NK-92 (cell line): ENCODE data around the gene HMX2.

Experiments used
- DNase-seq: peaks from one replicate; lab custom pipeline; 2025; ENCODE audit not compliant: unreplicated experiment; lab: John Stamatoyannopoulos, UW

Gene HMX2, protein sequence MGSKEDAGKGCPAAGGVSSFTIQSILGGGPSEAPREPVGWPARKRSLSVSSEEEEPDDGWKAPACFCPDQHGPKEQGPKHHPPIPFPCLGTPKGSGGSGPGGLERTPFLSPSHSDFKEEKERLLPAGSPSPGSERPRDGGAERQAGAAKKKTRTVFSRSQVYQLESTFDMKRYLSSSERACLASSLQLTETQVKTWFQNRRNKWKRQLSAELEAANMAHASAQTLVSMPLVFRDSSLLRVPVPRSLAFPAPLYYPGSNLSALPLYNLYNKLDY

DNA sequence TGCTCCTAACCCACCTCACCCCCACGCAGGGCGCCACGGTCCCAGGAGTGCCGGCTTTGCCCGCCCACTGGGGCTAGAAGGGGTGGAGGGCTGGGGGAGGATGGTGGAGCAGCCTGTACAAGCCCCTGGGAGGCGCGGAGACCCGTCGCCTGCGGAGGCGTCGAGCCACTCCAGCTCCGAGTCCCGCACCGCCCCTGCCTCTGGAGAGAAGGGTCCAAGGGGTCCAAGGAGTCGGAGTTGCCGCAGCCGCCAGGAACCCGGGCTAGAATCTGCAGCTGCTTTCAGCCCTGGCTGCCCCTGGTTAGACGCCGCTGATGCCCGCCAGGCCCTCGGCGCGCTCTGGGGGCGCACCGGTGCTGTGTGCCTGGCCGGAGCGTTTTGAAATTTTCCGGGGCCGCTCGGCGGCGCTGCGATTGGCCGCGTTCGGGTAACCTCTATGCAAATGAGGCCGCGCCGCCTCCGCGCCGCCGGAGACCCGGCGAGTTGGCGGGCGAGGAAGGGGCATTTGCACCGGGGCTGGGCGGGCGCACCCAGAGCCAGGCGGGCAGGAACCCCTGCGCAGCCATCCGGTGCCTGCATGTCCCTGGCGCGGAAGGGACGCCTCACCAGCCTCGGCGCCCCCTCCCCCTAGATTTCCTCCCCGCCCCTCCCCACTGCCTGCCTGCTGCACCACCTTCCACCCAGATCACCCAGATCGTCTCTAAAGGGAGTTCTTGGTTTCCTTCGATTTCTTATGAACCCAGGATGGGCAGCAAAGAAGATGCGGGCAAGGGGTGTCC lies at the start of gene HMX2:
TSS of gene HMX2 (plus strand) at position 502 of the 779 bp plus-strand sequence. CDS start at position 745, 243 bp downstream.
- no peak for DNase-seq

DNA sequence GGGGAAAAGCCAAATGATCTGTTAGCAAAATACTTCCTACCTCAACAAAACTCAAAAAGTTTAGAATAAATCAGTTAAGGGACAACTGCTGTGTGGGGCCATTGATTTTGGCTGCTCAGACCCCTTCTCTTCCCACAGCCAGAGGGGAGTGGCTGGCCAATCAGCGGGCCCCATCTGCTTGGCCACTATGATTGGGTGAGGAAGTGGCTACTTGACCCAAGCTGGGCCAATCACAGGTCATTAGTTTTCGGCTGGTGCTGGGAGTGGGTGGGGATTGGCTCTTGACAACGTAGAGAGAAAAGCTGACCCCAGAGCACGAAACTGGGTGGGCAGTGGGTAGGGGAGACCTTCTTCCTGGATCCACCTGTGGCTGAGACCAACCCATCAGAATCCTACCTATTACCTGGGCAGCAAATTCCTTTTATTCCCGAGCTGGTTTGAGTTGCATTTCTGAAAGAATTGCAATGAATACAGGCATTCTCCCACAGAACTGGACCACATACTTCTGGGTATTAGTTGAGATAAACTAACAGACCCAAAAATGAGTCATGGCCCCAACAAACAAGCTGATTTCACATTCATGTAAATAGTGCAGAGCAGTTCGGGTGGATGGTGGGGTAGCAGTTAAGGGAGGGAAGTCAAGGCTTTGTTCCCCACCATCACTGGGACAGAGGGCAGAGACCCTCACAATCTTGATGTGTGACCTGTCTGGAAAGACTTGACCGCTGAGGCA lies 47.7 kb upstream of the HMX2 start:
- no peak for DNase-seq

DNA sequence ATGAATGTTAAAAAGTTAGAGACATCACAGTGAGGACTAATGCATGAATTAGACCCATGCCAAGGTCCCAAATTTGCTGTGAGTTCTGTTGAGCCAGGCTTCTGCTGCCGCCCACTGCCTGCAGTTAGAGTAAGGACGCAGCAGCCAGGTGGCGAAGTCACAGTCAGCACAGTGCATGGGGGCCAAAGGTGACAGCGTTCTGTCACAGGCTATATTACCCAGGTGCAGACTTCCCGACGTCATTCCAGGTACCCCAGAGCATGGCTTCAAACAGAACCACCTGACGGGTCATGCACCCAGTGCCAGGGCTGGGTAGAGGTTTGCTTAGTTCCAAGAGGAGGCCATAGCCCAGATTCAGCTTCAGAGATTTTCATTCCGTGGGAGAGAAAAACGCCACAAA lies 46.1 kb upstream of the HMX2 start:
- DNase-seq = no peak

DNA sequence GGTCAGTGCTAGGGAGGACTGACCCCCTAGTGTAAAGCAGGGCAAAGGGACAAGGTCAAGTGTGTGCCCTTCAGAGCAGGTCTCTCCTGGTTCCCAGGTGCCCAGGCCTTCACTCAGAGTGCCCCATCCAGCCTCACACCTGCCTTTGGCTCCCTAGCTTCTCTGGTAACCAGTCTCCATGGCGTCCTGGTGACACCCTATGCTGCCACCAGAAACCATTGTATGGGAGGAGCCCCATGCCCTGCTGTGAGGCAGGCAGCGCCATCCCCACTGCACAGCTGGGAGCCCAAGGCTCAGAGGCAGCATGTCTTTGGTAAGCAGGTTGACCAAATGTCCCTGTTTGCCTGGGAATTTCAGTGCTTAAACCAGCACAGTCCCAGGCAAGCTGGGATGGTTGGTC lies 45.3 kb upstream of the HMX2 start:
- DNase-seq = no peak

DNA sequence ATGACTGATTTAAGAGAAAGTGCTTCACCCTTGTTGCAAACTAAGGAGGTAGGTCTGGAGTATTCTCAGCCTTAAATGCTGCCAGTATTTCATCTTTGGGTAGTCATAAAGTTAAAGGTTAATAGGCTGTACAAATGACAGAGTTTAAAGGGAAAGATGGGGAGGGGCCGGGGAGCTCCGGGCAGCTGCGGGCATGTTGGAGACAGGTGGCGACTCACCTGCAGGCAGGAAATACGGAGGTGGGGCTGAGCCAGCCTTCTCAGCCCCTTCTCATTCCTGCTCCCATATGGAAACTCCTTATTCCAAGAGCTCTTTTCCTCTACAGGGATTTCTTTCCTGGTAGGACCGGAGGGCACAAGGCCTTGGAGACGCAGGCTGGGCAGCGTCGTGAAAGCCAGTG lies 44.0 kb upstream of the HMX2 start:
- DNase-seq = no peak

DNA sequence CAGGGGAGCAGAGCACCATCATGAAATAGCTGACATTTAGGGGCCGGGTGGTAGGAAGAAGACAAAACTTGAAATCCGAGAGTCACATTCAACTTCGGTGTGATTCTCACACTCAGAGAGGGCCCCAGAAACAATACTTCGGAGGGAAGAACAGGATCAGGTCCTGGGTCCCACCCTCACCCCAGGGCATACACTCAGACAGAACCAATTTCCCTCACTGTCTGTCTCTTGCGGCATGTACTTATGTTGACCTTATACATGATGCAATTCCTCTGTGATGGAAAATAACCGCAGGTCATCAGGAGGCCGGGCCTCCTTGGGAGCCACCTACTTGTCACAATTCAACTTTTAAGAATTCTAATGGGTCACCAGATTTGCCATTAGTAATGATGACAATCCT lies 38.5 kb upstream of the HMX2 start:
- DNase-seq = no peak

DNA sequence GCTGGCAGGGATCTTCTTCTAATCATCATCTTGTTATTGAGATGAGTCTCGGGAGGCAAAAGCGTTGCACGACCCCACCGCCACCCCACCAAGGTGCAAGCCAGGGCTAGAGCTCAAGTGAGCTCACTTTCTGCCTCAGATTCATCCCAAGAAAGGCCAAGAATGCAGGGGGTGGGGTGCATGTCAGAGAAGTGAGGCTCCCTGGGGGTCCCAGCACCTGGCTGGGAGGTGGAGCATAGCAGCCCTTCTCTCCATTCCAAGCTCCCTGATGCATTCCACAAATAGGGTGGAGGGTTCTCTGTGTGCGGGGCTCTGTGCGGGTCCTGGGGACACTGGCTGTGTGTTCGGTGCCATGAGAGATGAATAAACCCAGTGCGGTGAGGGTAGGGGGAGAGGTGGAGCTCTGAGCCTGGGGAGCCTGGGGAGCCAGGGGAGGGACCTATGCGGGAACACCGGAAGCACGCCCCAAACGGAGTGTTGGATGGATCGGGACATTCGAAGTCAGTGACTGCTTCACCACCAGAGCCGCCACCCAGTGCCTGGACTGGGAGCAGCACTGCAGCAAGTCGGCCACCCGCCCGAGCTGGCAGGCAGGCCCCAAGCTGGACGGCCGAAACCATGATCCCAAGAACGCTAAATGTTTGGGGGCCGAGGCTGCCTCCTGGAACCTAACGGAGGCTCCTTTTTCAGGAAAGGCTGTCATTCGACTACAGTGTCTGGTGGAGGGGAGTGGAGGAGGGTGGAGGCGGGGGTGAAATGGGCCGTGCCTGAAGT lies 30.1 kb upstream of the HMX2 start:
- DNase-seq = no peak

DNA sequence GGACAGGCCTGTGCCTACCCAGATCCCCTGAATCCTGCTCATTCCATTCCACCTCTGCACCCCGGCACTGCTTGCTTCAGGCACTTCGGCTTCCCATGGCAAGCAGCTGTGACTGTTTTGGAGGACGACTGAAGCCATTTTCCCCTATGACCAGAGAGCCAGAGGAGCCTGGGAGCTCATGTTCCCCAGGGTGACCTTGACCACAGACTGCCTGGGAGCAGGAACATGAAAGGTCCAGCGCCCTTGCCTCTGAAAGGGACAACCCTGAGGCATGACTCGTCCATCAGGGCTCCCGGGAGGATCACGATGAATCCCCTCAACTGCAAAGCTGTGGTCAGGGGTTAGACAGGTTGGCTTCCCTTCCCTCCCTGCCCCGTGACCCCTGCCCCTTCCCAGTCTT lies 28.9 kb upstream of the HMX2 start:
- no peak for DNase-seq

DNA sequence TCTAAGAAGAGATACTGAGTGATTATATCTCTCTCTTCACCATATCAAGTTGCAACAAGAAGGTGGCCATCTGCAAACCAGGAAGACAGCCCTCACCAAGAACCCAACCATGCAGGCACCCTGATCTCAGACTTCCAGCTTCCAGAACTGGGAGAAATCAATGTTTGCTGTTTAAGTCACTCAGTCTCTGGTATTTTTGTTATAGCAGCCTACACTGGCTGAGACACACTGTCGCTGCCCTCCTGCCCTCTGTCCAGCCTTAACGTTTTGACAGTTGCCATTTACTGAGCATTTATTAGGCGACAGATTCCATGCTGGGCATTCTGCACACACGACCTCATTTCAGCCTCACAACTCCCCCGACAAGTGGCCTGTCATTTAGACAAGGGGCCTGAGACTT lies 21.7 kb upstream of the HMX2 start:
- DNase-seq = no peak

DNA sequence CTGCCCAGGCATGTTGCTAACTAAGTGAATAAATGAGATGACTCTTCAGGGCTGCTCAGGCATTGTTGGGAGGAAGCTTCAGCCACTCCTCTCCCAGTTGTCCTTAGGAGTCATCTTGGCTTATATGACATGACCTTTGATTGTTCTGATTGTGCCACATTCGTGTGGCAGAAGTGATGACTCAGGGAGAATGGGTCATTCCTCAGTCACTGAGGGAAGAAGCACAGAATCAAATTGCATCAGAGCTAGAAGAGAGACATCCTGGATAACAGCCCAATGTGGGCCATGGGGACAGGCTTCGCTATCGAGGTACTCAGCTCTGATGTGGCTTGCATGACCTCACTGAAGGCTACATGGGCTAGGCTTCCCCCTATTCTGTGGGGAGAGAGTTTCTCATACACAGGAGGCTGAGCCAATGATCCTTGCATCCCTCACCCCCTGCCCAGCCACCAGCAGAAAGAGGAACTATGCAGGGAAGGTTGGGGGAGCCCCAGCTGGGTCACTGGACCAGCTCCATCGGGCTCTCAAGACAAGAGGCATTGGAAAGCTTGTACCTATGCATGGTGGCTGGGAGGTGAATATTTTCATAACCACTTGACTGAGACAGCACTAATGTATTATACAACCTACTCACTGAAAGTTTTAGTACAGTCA lies 18.2 kb upstream of the HMX2 start:
- DNase-seq = no peak

DNA sequence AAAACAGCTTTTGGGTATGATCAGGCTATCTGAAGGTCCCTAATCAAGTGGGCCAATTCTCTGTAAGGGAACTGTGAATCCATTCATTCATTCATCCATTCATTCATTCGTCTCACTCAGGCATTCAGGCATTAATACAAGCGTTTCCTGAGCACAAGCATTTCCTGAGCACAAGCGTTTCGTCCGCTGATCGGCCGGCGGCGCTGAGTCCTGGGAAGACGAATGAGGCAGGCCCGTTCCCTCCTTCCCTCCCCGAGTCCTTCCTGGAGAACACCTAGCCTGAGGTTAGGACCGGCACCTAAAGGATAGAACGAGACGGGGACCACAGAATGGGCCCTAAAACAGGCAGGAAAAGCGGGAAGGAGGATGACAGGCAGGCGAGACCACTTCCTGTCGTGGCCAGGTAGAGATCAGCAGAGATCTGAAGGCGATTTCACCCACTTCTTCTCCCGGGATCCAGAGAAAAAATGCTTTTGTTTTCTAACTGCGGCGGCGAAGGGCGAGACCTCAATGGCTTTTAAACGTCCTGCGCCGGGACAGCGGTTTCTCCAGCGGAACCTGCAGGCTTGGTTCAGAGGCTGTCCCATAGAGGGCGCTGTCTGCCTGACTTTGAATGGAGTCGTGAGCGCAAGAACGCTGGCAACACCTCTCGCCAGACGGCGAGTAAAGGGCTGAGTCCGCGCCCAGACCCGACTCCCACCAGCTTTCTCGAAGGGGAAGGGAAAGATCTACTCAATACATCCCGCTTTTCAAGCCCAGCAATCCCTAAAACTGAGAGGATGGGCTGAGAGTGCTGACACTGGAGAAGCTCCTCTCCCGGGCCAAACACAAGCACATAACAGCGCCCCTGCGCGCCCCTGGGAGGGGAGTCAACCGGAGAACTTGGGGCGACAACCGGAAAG lies 15.1 kb upstream of the HMX2 start:
- DNase-seq = no peak

DNA sequence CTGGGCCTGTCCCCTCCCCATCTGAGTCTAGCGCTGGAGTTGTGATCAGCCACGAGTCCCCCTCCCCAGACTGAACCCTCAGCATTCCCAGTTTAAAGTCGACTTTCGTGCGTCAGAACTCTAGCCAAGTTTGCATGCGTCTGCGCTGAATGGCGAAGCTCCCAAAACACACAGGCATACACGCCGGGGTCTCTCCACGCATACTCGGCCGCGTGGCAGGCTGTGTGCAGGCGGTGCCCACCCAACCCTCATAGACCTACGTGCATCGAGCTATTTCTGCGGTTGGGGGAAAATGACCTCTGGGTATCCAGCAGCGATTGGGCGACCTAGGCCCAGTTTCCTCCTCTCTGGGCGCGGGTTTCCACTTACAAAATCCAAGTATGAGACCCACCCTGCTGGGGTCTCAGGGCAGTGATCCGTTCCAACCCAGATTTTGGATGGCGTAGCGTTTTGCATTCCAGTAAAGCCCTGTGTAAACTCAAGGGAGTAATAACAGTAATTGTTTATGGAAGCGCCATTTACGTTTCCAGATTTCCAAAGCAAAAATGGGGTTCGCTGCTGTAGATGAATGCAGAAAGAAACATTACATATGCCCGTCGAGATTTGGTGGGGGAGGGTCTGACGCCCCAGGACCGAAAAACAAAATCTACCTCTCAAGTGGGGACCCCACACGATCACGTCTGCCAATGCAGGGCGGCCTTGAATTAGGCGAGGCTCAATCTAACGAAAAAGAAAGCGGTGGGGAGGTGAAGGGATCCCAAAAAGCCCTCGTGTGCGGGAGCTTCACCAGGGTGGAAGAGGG lies 14.2 kb upstream of the HMX2 start:
- DNase-seq = no peak

DNA sequence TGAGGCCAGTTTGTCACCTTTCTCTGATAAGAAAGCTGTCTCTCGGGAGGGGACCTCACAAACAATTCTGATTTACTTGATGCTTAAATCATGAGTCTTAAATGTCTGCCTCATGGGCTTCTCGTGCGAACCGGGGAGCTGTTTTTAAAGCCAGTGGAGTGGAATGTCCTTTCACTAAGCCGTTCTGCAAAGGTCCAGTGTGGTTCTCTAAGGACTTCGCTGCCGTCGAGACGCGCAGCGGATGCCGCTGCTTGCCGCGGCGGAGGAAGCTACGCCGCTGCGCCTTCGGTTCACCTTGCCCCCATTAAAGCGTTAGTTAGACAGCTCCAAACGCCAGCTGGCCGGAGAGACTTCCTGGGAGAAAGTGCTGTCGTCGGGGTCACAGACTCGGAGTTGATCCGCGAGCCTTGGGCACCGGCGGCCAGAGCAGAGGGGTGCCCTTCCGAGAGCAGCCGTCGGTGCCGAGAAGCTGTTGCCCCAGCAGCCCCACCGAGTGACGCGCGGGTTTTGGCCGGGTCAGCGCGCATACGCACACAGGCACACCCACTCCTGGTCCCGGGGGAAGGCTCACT lies 13.5 kb upstream of the HMX2 start:
- no peak for DNase-seq

DNA sequence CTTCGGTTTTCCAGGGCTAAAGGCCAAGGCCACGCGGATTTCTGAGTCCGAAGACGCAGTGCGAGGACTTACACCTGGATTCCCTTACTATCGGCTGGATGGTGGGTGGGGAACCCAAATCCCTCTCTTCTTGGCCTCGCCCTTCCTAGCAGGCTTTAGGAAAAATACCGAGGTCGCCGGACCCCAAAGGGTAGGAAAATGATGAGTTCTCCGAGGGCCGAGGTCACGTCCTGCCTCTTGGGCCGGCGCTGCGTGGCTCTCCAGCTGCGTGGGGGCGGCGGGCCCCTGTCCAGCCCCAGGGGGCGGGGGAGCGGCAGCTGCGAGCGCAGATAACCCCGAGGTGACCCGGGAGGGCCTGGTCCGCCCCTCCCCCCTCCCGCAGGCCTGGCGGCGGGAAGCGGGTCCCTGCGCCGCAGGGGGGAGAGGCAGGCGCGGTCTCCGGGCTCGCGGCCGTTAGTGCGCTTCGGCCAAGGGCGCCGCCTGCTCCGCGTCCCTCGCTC lies 13.0 kb upstream of the HMX2 start:
- DNase-seq = no peak

DNA sequence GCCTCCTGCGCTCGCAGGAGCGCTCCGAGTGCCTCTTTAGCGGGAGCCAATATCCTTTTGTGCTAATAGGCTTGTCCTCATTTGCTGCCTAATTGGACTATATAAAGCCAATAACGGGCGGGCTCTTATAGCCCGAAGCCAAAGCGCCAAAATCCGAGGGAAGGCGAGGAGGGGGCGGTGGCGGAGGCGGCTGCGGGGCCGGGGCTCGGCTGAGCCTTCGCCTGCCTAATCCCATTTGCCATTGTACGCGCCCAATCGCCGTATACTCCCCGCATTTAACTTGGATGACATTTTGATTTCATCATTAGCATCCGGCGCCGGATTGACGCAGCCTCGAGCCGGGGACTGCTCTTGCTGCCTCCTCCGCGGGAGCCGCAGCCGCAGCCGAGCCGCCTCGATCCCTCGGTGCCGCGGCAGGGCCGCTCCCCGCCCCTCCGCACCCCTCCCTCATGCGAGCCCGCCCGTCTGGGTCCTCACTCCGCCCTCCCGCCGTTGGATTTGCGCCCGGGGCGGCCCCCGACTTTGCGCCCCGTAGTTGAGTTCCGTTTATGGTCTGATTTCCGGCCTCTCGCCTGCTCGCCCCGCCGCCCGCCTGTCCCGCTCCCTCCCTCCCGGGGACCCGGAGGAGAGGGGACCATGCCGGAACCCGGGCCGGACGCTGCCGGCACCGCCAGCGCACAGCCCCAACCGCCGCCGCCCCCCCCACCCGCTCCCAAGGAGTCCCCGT lies 12.4 kb upstream of the HMX2 start, which contains the start of gene HMX3:
TSS of gene HMX3 (plus strand) at position 556 of the 727 bp plus-strand sequence. CDS start at position 637, 81 bp downstream.
- no peak for DNase-seq

DNA sequence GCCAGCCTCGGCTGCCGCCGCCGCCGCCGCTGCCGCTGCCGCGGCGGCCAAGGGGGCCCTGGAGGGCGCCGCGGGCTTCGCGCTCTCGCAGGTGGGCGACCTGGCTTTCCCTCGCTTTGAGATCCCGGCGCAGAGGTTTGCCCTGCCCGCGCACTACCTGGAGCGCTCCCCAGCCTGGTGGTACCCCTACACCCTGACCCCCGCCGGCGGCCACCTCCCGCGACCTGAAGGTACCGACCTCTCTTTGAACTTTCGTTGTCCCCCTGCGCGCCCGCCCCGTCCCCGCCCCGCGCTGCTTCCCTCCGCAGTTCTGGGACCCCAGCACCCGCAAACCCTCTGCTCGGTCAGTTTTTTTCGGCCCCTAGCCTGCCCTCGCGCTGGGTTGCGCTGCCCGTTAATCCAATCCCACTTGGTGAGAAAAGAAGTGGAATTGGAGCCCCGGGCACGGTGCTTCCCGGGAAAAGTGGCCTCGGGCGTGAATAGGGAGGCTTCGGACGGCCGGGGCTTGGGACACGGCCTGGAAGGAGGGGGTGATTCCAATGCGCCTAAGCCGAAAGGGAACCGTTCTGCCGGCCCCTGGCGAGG lies 11.6 kb upstream of the HMX2 start:
- DNase-seq = no peak
